KOPT-K1 (cell line): ENCODE results near the gene TMEM132D.

Source experiments
- H3K27ac ChIP-seq: fragments of 200-600 bp; sonication (generic); 2 replicates; pipeline ENCODE4 v1.5.1; 2016; ENCODE audit warnings: antibody characterized with exemption, mild to moderate bottlenecking, low read depth, low read length; ENCODE audit not compliant: poor library complexity, severe bottlenecking
- H3K36me3 ChIP-seq: fragments of 200-600 bp; sonication (generic); 2 replicates; pipeline ENCODE4 v1.5.1; 2017; ENCODE audit warnings: antibody characterized with exemption, mild to moderate bottlenecking, low read length, moderate library complexity; ENCODE audit not compliant: insufficient read depth
- H3K9me3 ChIP-seq: fragments of 200-600 bp; sonication (generic); 2 replicates; pipeline ENCODE4 v1.5.1; 2017; ENCODE audit warnings: antibody characterized with exemption, low read length, mild to moderate bottlenecking; ENCODE audit not compliant: insufficient read depth, poor library complexity, severe bottlenecking

TMEM132D gene

DNA sequence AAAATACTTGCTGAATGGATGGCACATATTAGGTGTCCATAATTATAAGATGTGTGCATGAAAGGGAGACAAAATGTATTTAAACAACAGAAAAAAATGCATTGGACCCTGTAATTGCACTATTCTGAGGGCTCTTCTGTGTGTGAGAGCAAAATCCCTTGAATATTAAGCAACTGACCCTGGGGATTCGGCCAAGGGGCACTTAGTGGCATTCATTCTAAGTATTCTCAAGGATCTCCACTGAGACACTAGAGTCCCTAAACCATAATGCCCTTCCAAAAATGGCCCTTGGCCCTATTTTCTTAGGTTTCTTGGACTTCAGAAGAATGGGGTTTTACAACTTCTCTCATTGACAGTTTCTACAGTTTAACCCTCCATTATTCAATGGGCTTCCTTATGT lies 662.0 kb downstream of the TMEM132D start:
- Histone ChIP-seq H3K9me3 (peaks cover 7% of the 10 kb centered on the region), H3K36me3 (no peaks in the 10 kb centered on the region), H3K27ac (no peak overlapping the region)

DNA sequence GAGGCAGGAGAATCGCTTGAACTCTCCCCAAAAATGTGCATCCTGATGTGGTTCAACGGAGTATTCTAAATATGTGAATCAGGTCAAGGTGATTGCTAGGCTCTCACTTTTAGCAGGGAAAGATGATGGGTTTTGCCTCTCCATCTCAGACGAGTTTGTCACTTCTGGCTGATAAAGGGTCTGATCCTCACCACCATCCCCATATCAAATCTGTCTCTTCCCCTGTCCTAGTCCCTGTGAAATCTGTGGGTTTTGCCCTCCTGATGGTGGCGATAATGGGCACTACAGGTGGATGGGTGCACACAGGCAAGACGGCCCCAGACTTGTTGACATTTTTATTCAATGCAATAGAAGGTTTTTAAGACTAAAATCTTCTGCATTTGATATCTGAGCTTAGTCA lies 665.9 kb downstream of the TMEM132D start:
- Histone ChIP-seq H3K36me3 (no peaks in the 10 kb centered on the region), H3K9me3 (peaks cover 7% of the 10 kb centered on the region), H3K27ac (no peak overlapping the region)

DNA sequence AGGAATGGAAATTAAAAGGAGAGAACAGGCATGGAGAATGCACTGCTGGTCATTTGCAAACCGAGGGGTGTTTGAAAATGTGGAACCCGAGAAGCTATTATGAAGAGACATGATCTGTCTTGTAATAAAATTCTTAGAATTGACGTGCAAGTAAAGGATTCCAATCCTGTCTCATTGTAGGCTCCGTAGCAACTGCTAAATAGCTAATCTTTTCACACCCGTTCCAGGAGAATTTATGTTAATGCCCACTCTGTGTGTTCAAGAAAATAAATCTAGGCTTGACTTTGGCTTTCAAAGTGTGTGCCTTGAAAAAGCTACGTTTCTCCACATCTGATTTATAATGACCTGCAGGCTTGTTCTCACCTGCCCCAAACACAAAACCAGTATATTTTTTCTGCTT lies 669.6 kb downstream of the TMEM132D start:
- Histone ChIP-seq H3K9me3 (no peaks in the 10 kb centered on the region), H3K27ac (no peak overlapping the region), H3K36me3 (no peaks in the 10 kb centered on the region)

GRCh38 chr12:129231491-129231890 lies 672.3 kb downstream of the TMEM132D start:
- Histone ChIP-seq H3K27ac (no peak overlapping the region), H3K36me3 (no peaks in the 10 kb centered on the region), H3K9me3 (no peaks in the 10 kb centered on the region)

GRCh38 chr12:129230995-129231394 lies 672.8 kb downstream of the TMEM132D start:
- Histone ChIP-seq H3K27ac (no peak overlapping the region), H3K9me3 (no peaks in the 10 kb centered on the region), H3K36me3 (no peaks in the 10 kb centered on the region)

DNA sequence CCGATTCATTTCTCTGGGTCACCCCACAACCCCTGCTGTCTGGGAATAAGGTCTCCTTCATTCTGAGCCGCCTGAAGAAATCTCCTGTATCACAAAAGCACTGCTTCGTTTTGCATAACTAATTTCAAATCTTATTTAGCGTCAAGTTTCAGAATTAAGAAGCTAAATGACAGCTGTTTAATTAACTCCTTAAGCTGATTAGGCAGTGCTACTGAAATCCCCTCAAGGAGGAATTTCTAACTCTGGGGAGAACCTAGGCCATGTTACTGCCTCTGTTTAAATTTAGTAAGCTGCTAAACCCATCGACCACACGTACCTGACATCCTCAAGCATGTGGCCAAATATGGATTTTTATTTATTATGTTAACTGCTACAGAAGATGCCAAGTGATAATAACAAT lies 677.0 kb downstream of the TMEM132D start:
- Histone ChIP-seq H3K9me3 (no peaks in the 10 kb centered on the region), H3K27ac (no peak overlapping the region), H3K36me3 (no peaks in the 10 kb centered on the region)

DNA sequence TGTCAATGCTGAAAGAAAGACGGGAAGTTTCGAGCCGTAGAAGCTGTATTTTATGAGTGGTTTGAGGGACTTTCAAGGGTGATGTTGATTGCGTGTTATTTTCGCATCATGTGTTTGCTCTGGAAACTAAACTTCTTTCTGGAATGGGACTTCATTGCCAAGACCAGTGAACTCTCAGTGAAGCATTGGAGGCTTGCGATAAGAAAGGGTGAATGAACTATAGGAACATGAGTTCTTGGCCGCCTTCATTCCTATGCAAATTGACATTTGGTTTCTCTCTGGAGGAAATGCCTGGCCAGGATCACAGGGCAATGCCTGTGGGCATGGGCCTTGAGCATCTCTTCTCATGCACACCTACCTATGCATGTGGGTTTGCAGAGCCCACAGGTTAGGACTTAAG lies 677.8 kb downstream of the TMEM132D start:
- H3K9me3 ChIP-seq = no peaks in the 10 kb centered on the region
- H3K36me3 ChIP-seq = no peaks in the 10 kb centered on the region
- H3K27ac ChIP-seq = no peak overlapping the region

GRCh38 chr12:129215556-129215955 lies 688.3 kb downstream of the TMEM132D start:
- H3K27ac ChIP-seq = peak overlapping the region; percentile 25
- H3K36me3 ChIP-seq = no peaks in the 10 kb centered on the region
- H3K9me3 ChIP-seq = peaks cover 44% of the 10 kb centered on the region

DNA sequence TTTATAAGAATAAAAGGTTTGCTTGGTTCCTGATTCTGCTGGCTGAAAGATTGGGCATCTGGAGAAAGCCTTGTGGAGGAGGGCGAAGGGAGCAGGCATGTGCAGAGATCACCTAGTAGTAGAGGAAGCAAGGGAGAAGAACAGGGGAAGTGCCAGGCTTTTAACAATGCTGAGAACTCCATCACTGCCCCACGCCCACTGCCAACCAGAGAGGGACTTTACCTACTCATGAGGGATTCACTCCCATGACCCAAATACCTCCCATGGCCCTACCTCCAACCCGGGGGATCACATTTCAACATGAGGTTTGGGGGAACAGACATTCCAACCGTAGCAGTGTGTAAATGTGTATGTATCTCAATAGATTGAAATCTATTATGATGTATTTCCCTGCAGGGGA lies 690.3 kb downstream of the TMEM132D start:
- H3K36me3 ChIP-seq = no peaks in the 10 kb centered on the region
- H3K9me3 ChIP-seq = peaks cover 32% of the 10 kb centered on the region
- H3K27ac ChIP-seq = no peak overlapping the region

GRCh38 chr12:129211862-129212630 lies 691.8 kb downstream of the TMEM132D start:
- Histone ChIP-seq H3K27ac (no peak overlapping the region), H3K36me3 (no peaks in the 10 kb centered on the region), H3K9me3 (peaks cover 17% of the 10 kb centered on the region)

- Histone ChIP-seq H3K36me3 (no peaks in the 10 kb centered on the region), H3K9me3 (no peaks in the 10 kb centered on the region), H3K27ac (no peak overlapping the region)
These were observed 695.3 kb downstream of the TMEM132D start for GRCh38 chr12:129208566-129208965.

DNA sequence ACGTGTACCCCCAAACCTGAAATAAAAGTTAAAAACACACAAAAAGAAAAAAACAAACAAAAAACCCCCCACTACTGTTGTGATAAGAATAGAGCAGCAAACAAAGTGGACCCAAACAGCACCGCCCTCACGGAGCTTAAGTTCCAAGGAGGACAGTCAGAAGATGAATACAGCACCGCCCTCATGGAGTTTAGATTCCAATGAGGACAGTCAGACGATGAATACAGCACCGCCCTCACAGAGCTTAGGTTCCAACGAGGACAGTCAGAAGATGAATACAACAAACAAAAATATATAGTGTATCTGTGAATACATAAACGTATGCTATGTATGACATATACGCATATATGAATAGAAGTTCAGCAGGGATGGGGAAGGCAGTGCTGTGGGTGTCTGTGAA lies 696.7 kb downstream of the TMEM132D start:
- H3K9me3 ChIP-seq = no peaks in the 10 kb centered on the region
- no peaks in the 10 kb centered on the region for H3K36me3 ChIP-seq
- no peak overlapping the region for H3K27ac ChIP-seq

DNA sequence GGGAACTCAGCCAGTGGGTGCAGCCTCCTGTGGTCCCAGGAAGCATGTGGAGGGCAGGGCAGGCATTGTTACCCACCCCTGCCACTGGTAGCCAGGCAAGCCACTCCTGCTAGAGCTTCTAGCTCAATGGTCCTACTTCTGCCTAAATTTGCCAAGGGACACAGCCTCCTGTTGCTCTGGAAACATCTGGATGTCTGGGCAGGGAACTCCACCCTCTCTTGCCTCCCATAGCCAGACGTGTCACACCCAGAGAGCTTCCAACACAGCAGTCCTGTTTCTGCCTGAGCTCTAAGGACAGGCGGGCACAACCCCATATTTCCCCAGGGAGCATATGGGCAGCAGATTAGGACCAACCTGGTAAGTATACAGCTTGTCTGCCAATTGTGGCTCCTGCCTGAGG lies 700.4 kb downstream of the TMEM132D start:
- H3K36me3 ChIP-seq = no peaks in the 10 kb centered on the region
- no peak overlapping the region for H3K27ac ChIP-seq
- H3K9me3 ChIP-seq = peaks cover 11% of the 10 kb centered on the region

- Histone ChIP-seq H3K36me3 (no peaks in the 10 kb centered on the region), H3K9me3 (peaks cover 11% of the 10 kb centered on the region), H3K27ac (no peak overlapping the region)
These were observed 701.6 kb downstream of the TMEM132D start for GRCh38 chr12:129202109-129202814.

GRCh38 chr12:129201029-129201428 lies 702.8 kb downstream of the TMEM132D start:
- Histone ChIP-seq H3K9me3 (peaks cover 11% of the 10 kb centered on the region), H3K36me3 (no peaks in the 10 kb centered on the region), H3K27ac (no peak overlapping the region)

- Histone ChIP-seq H3K9me3 (peaks cover 11% of the 10 kb centered on the region), H3K36me3 (no peaks in the 10 kb centered on the region), H3K27ac (no peak overlapping the region)
These were observed 703.2 kb downstream of the TMEM132D start for GRCh38 chr12:129200576-129200975.
